Spleen (tissue), 11 donors: ENCODE data around the gene CPN2. TPM values are rescaled to one million over a fixed set of nuclear protein-coding genes. Genes with fewer than 3 reads are reported as not detected.

Experiments
- DNase-seq: peaks from one replicate; pipeline ENCODE4 v3.0.0-alpha.2; 2020
- H3K27ac ChIP-seq, 8 donors: fragments of 200-600 bp; sonication (generic) in 7 of 8; 1 replicate in 4 of 8; 2 replicates in 4 of 8; pipeline versions ENCODE4 v1.5.0 to v1.8.0; 2016 to 2021; ENCODE audit warnings: inconsistent platforms in 4 of 8, mild to moderate bottlenecking in 4 of 8, moderate library complexity in 1 of 8
- H3K27me3 ChIP-seq, 7 donors: fragments of 200-600 bp; sonication (generic) in 6 of 7; replicated peaks in 1 of 7; 1 replicate in 4 of 7; 2 replicates in 3 of 7; pipeline versions ENCODE4 v1.5.0 to v1.8.0; 2016 to 2021; ENCODE audit warnings: inconsistent platforms in 3 of 7, mild to moderate bottlenecking in 1 of 7
- H3K36me3 ChIP-seq, 6 donors: fragments of 200-600 bp; sonication (generic) in 5 of 6; 1 replicate in 4 of 6; 2 replicates in 2 of 6; pipeline versions ENCODE4 v1.5.0 to v1.8.0; 2016 to 2021; ENCODE audit warnings: inconsistent platforms in 2 of 6
- H3K4me1 ChIP-seq, 6 donors: fragments of 200-600 bp; sonication (generic) in 5 of 6; 1 replicate in 3 of 6; 2 replicates in 3 of 6; pipeline versions ENCODE4 v1.5.0 to v1.8.0; 2016 to 2021; ENCODE audit warnings: inconsistent platforms in 3 of 6
- H3K4me3 ChIP-seq, 8 donors: fragments of 200-600 bp; sonication (generic) in 7 of 8; 1 replicate in 4 of 8; 2 replicates in 4 of 8; pipeline versions ENCODE4 v1.5.0 to v1.8.0; 2016 to 2021; ENCODE audit warnings: inconsistent platforms in 4 of 8, mild to moderate bottlenecking in 4 of 8, moderate library complexity in 2 of 8
- H3K9me3 ChIP-seq, 8 donors: fragments of 200-600 bp; sonication (generic) in 7 of 8; 1 replicate in 4 of 8; 2 replicates in 4 of 8; pipeline versions ENCODE4 v1.5.0 to v1.8.0; 2016 to 2021; ENCODE audit warnings: inconsistent platforms in 4 of 8
- CTCF ChIP-seq, 11 experiments: fragments of 200-600 bp in 7 of 11; fragments of 450-650 bp in 4 of 11; sonication (generic) in 4 of 11; IDR thresholded peaks in 8 of 11; conservative IDR thresholded peaks in 3 of 11; 1 replicate in 7 of 11; 2 replicates in 4 of 11; pipeline versions ENCODE4 v1.4.0 to v1.8.0; 2016 to 2021; ENCODE audit warnings: antibody characterized with exemption in 11 of 11, inconsistent platforms in 4 of 11, mild to moderate bottlenecking in 1 of 11
- POLR2A ChIP-seq, 3 donors: fragments of 450-650 bp; IDR thresholded peaks; one replicate each; pipeline ENCODE4 v1.5.1; 2017; ENCODE audit warnings: antibody characterized with exemption in 3 of 3, mild to moderate bottlenecking in 1 of 3
- POLR2AphosphoS5 ChIP-seq, 3 donors: sonication (generic); formaldehyde crosslinking; IDR thresholded peaks; one replicate each; pipeline ENCODE4 v1.5.1; 2017; ENCODE audit warnings: antibody characterized with exemption in 3 of 3
- WGBS, 5 donors: extraction: QIAGEN DNeasy Blood & Tissue Kit in 3 of 5; methylation state at CpG; one replicate each; pipeline versions ENCODE4 v1.1.5 to v1.1.7; 2013 to 2018; 5-methylcytosine and 5-hydroxymethylcytosine counted together
- intact Hi-C: fragments of 100-400 bp; cut with DNase I; formaldehyde crosslinking; loops from one replicate; pipeline ENCODE4 v1.15.0; 2023; ENCODE audit warnings: low total_unique reads
- polyA plus RNA-seq, 3 donors: library from polyadenylated mRNA; stranded (reverse); fragments of 200-250 nt; gene quantifications; one replicate each; pipeline ENCODE4 v1.2.1, GENCODE V29; 2013
- total RNA-seq, 7 donors: library from RNA; depleted of rRNA in 3 of 7; stranded (reverse); fragments of >200 nt in 3 of 7; fragmentation: NEBNext Ultra II Directional in 4 of 7; extraction: Animal tissue kit (Norgen Biotek cat#: 25700) in 4 of 7; gene quantifications; one replicate each; pipeline versions ENCODE4 v1.1.0 to v1.2.1, GENCODE V29; 2016 to 2021
- donor health status: healthy with polysubstance abuse.
- donor health status: DM: no; HTN: no; CAD: no; lungs with moderate emphysema.
- donor health status: DM: no; HTN: no; CAD: no.
- donor health status: Bipolar disorder and iron deficiency.
- donor health status: healthy.
- donor health status: DM: no; HTN: no; CAD: no.
- donor health status: DM: yes; HTN: yes; CAD: no.

CPN2 gene
- total and polyA plus RNA-seq, 10 donors, result 0.26 to 4.4 (median 0.76) TPM

DNA sequence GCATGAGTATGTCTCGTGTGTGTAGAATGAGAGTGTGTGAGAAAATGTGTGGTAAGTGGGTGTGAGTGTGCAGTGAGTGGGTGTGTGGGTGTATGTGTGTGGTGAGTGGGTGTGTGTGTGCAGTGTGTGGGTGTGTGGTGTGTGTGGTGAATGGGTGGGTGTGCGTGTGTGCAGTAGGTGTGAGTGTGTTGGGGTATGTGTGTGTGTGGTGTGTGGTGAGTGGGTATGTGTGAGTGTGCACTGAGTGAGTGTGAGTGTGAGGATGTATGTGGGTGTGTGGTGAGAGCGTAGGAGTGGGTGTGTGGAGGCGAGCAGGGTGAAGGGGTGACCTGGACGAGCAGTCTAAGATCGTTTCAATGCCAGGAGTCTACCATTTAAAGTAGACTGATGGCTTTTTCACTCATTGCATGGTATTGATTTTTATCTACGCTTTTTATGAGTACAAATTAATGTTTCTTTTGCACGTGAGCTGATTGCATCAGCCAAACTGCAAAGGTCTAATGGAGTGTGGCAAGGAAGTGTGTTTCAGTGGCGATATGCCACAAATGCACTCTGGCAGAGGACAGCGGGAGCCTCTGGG, 1.6 kb upstream of the CPN2 start:
- no peak overlapping the region for H3K27ac ChIP-seq
- no peak for TF ChIP-seq POLR2A (IDR thresholded peaks at IDR 0.05)
- no peak for TF ChIP-seq CTCF (IDR thresholded peaks at IDR 0.05 in 8 of 11, conservative IDR thresholded peaks at IDR 0.05 in 3 of 11)
- TF ChIP-seq POLR2AphosphoS5 (IDR thresholded peaks at IDR 0.05), result no peak
- H3K36me3 ChIP-seq, result no peaks in the 10 kb centered on the region
- no peak overlapping the region for H3K4me3 ChIP-seq
- H3K9me3 ChIP-seq, result no peaks in the 10 kb centered on the region
- 82 to 92% (median 83%) methylated on average over 10 of the region's 10 CpGs for WGBS, 5 donors
- DNase-seq, result no peak
- peaks cover 0 to 5% (median 0%) of the 10 kb centered on the region in 7 donors for H3K27me3 ChIP-seq
- intact Hi-C loops, result no loop called here
- H3K4me1 ChIP-seq, result no peaks in the 10 kb centered on the region

DNA sequence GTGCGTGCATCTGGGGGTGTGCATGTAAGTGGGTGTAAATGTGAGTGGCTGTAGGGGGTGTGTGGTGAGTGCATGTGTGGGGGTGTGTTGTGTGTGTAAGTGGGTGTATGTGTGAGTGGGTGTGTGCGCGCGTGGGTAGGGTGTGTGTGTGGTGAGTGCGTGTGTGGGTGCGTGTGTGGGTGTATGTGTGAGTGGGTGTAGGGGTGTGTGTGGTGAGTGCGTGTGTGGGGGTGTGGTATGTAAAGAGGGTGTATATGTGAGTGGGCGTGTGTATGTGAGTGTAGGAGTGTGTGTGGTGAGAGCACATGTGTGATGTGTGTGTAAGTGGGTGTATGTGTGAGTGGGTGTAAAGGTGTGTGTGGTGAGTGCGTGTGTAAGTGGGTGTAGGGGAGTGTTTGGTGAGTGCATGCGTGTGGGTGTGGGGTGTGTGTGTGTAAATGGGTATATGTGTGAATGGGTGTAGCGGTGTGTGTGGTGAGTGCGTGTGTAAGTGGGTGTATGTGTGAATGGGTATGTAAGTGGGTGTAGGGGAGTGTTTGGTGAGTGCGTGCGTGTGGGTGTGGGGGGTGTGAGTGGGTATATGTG, 916 bp upstream of the CPN2 start:
- TF ChIP-seq POLR2AphosphoS5 (IDR thresholded peaks at IDR 0.05) (no peak), POLR2A (IDR thresholded peaks at IDR 0.05) (no peak), CTCF (IDR thresholded peaks at IDR 0.05 in 8 of 11, conservative IDR thresholded peaks at IDR 0.05 in 3 of 11) (no peak)
- WGBS, 5 donors, result 90 to 97% (median 90%) methylated on average over 14 of the region's 14 CpGs
- intact Hi-C loops, result no loop called here

DNA sequence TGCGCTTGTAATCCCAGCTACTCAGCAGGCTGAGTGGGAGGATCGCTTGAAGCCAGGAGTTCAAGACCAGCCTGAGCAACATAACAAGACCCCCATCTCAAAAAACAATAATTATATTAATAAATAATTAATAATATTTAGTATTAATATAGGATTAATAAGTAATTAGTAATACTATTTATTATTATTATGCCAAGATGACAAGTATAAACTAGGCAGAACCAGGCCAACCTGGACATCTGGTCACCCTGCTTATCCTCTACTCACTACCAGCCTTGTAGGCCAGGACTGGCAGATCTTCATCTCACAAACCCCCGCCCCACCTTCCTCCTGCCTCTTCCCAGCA, 429 bp downstream of the CPN2 start:
- Histone ChIP-seq H3K36me3 (no peaks in the 10 kb centered on the region), H3K9me3 (no peaks in the 10 kb centered on the region), H3K4me3 (no peak overlapping the region), H3K27me3 (peaks cover 0 to 5% (median 0%) of the 10 kb centered on the region in 7 donors), H3K27ac (no peak overlapping the region), H3K4me1 (no peaks in the 10 kb centered on the region)
- WGBS, 5 donors, result 58 to 84% (median 78%) methylated on average over 3 of the region's 3 CpGs
- no peak for TF ChIP-seq POLR2A (IDR thresholded peaks at IDR 0.05)
- TF ChIP-seq POLR2AphosphoS5 (IDR thresholded peaks at IDR 0.05), result no peak
- TF ChIP-seq CTCF (IDR thresholded peaks at IDR 0.05 in 8 of 11, conservative IDR thresholded peaks at IDR 0.05 in 3 of 11), result no peak
- intact Hi-C loops, result no loop called here
- no peak for DNase-seq

More for the DNA sequence above, 916 bp upstream of the CPN2 start:
- no peak for DNase-seq
- H3K4me1 ChIP-seq, result no peaks in the 10 kb centered on the region
- H3K27ac ChIP-seq, result no peak overlapping the region
- peaks cover 0 to 5% (median 0%) of the 10 kb centered on the region in 7 donors for H3K27me3 ChIP-seq
- no peak overlapping the region for H3K4me3 ChIP-seq
- no peaks in the 10 kb centered on the region for H3K36me3 ChIP-seq
- no peaks in the 10 kb centered on the region for H3K9me3 ChIP-seq

GRCh38 chr3:194348354-194348753, 2.8 kb downstream of the CPN2 start:
- H3K4me1 ChIP-seq, result peaks cover 0 to 6% (median 2%) of the 10 kb centered on the region in 6 donors
- no peaks in the 10 kb centered on the region for H3K9me3 ChIP-seq
- no peak overlapping the region for H3K27ac ChIP-seq
- peaks cover 0 to 24% (median 0%) of the 10 kb centered on the region in 7 donors for H3K27me3 ChIP-seq
- no peaks in the 10 kb centered on the region for H3K36me3 ChIP-seq
- H3K4me3 ChIP-seq, result no peak overlapping the region
- TF ChIP-seq POLR2AphosphoS5 (IDR thresholded peaks at IDR 0.05) (no peak), POLR2A (IDR thresholded peaks at IDR 0.05) (no peak)
- intact Hi-C loops, result no loop called here
- 86 to 96% (median 89%) methylated on average over 6 of the region's 6 CpGs for WGBS, 5 donors
- DNase-seq, result no peak
